ENCODE data around the gene PLS1.

DNA sequence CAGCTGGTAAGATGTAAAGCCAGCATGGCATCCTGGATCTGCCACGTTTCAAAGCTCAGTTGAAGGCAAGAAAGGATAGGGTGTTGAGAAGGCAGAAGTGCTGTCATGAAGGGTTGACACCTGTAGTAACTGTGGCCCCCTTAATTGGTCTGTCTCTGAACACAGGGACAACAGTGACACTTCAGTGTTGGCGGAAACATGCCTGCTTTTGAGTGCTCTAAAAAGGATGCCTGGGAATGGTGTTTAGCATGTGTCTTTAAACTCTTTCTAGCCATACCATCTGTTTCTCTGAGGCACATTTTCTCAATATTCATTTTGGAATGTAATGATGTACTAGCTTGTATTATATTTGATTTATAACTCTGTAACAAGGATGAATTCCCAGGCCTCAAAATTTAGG lies 42.1 kb downstream of the PLS1 start:
- TF ChIP-seq YY1 (IDR thresholded peaks at IDR 0.05; ENCODE audit: extremely low read depth, insufficient replicate concordance, low read depth, low read length), result no peak
- TF ChIP-seq, protein P1, sequence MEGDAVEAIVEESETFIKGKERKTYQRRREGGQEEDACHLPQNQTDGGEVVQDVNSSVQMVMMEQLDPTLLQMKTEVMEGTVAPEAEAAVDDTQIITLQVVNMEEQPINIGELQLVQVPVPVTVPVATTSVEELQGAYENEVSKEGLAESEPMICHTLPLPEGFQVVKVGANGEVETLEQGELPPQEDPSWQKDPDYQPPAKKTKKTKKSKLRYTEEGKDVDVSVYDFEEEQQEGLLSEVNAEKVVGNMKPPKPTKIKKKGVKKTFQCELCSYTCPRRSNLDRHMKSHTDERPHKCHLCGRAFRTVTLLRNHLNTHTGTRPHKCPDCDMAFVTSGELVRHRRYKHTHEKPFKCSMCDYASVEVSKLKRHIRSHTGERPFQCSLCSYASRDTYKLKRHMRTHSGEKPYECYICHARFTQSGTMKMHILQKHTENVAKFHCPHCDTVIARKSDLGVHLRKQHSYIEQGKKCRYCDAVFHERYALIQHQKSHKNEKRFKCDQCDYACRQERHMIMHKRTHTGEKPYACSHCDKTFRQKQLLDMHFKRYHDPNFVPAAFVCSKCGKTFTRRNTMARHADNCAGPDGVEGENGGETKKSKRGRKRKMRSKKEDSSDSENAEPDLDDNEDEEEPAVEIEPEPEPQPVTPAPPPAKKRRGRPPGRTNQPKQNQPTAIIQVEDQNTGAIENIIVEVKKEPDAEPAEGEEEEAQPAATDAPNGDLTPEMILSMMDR (IDR thresholded peaks at IDR 0.05 in 2 of 3, conservative IDR thresholded peaks at IDR 0.05 in 1 of 3; ENCODE audit: borderline replicate concordance in 1 of 3, insufficient read depth in 1 of 3, low read depth in 2 of 3, low read length in 2 of 3), result no peak
- TF ChIP-seq TCF7L2 (IDR thresholded peaks at IDR 0.05; ENCODE audit: borderline replicate concordance, extremely low read depth, insufficient read depth, insufficient read length), result no peak
- no peak for TF ChIP-seq EZH2 (IDR thresholded peaks at IDR 0.05)

Measured in HCT116 (cell line).